HFFc6 (cell line): ENCODE measurements around the gene ZNRF2. TPM values are rescaled to one million over a fixed set of nuclear protein-coding genes. Genes with fewer than 3 reads are reported as not detected.
A peak's percentile ranks its signal among the peaks of the same experiment; 100 is the strongest.

Source experiments
- DNase-seq: peaks from one replicate; pipeline ENCODE4 v3.0.0-alpha.2; 2018
- H3K27ac Mint-ChIP-seq: 2 replicates; pipeline ENCODE4 v1.8.0; 2020; ENCODE audit warnings: mild to moderate bottlenecking, mixed read lengths
- H3K27me3 Mint-ChIP-seq: 2 replicates; pipeline ENCODE4 v1.8.0; 2021; ENCODE audit warnings: mild to moderate bottlenecking, moderate library complexity, mixed read lengths; ENCODE audit not compliant: insufficient read depth
- H3K36me3 Mint-ChIP-seq: 2 replicates; pipeline ENCODE4 v1.8.0; 2021; ENCODE audit warnings: low read depth, mixed read lengths
- H3K4me1 Mint-ChIP-seq: 2 replicates; pipeline ENCODE4 v1.8.0; 2020; ENCODE audit warnings: low read depth, mixed read lengths
- H3K4me3 Mint-ChIP-seq: 2 replicates; pipeline ENCODE4 v1.8.0; 2020; ENCODE audit warnings: mild to moderate bottlenecking, moderate library complexity, mixed read lengths
- H3K9me3 Mint-ChIP-seq: 2 replicates; pipeline ENCODE4 v1.8.0; 2020; ENCODE audit warnings: mild to moderate bottlenecking, mixed read lengths
- CTCF ChIP-seq: fragments of 200-600 bp; sonication (generic); IDR thresholded peaks from 2 replicates; pipeline ENCODE4 v1.5.0; 2021; ENCODE audit warnings: antibody characterized with exemption, mild to moderate bottlenecking
- total RNA-seq, 6 experiments: library from RNA; stranded (reverse); fragmentation: NEBNext Ultra II Directional; extraction: Animal tissue kit (Norgen Biotek cat#: 25700); gene quantifications; 2 replicates in 1 of 6; 3 replicates in 5 of 6; pipeline ENCODE4 v1.2.3, GENCODE V29; 2021

Gene ZNRF2
- total RNA-seq, 6 experiments from 2014 or later = 2.3 to 3.1 (median 2.7) TPM

GRCh38 chr7:30328381-30328780 is 44.0 kb downstream of the ZNRF2 start:
- no peaks in the 10 kb centered on the region for H3K9me3 Mint-ChIP-seq
- no peak for TF ChIP-seq CTCF
- no peak for DNase-seq

DNA sequence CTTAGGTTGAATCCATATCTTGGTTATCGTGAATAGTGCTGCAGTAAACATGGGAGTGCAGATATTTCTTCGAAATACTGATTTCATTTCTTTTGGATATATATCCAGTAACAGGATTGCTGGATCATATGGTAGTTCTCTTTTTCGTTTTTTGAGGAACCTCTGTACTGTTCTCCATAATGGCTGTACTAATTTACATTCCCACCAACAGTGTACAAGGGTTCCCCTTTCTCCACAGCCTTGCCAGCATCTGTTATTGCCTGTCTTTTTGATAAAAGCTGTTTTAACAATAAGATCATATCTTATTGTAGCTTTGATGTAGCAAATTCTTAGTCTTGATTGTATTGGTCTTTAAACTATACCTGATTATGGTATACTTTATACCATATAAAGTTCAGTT is 45.3 kb downstream of the ZNRF2 start:
- no peaks in the 10 kb centered on the region; the same call in 1 of the 2 replicates for H3K27me3 Mint-ChIP-seq
- peaks cover 16% of the 10 kb centered on the region for H3K4me1 Mint-ChIP-seq
- H3K9me3 Mint-ChIP-seq = no peaks in the 10 kb centered on the region
- DNase-seq = no peak
- H3K27ac Mint-ChIP-seq = no peak overlapping the region
- H3K4me3 Mint-ChIP-seq = no peak overlapping the region
- no peak for TF ChIP-seq CTCF
- no peaks in the 10 kb centered on the region for H3K36me3 Mint-ChIP-seq

More at GRCh38 chr7:30328381-30328780, 44.0 kb downstream of the ZNRF2 start:
- peaks cover 16% of the 10 kb centered on the region for H3K4me1 Mint-ChIP-seq
- no peak overlapping the region for H3K27ac Mint-ChIP-seq
- H3K36me3 Mint-ChIP-seq = no peaks in the 10 kb centered on the region
- H3K27me3 Mint-ChIP-seq = no peaks in the 10 kb centered on the region; the same call in 1 of the 2 replicates
- H3K4me3 Mint-ChIP-seq = no peak overlapping the region

DNA sequence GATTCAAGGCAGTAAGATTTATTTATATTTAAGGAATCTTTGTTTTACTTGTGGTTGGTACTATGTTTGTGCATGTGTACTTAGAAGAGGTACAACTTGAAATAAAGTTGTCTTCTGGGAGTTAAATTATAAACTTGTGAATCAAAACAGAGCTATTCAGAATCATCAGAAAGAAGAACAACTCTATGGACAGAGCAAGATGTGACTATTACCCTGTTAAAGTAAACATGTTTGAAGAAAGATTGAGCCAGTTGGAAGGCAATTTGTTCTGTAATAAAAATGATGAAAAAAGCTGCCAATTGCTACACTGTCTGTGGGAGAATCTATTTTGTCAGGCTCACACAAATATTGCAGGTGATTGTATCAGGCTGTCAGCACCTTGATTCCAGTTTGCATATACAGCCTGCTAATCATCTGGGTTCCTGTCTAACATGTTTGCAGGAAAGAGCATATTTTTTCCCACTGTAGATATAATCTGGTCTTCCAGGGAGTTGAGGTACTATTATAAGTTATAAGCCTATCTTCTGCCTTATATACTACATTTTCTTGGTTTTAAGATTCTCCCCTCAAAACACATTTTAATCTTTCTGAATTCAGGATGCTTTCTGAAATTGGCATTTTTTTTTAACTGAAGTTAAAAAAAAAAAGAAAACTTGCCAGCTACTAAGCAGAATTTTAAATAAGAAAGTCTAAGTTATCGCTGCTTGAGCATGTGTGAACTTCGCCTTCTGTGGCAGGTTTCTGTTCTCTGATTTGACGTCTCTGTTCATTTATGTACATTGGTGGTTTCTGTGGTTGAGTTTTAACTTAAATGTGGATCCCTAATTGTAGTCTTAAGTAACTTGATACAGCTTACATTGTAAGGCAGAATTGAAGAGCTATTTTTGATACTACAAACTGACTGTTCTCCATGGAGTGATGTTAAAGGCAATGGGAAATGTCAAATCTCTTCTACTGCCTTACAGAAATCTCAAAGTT is 46.0 kb downstream of the ZNRF2 start:
- H3K27me3 Mint-ChIP-seq = no peaks in the 10 kb centered on the region; the same call in 1 of the 2 replicates
- no peaks in the 10 kb centered on the region for H3K36me3 Mint-ChIP-seq
- no peaks in the 10 kb centered on the region for H3K9me3 Mint-ChIP-seq
- peaks cover 17% of the 10 kb centered on the region for H3K4me1 Mint-ChIP-seq
- no peak overlapping the region for H3K4me3 Mint-ChIP-seq
- no peak overlapping the region for H3K27ac Mint-ChIP-seq
- DNase-seq = no peak
- TF ChIP-seq CTCF = no peak

DNA sequence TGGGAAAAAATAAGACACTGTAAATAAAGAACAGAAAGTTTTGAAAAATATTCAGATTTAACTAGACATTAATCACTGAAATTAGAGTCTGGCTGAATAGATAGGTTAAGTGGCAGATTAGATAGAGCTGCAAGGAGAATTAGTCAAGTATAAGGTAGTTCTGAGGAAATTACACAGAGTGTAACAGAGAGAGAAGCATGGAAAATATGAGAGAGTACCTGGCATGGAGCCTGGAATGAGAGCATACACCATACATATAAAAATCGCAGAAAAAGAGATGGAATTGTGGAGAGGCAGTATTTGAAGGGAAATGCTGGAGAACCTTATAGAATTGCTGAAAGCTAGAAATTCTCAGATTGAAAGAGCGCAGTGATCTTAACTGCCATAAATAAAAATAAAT is 46.9 kb downstream of the ZNRF2 start:
- H3K27me3 Mint-ChIP-seq = no peaks in the 10 kb centered on the region; the same call in 1 of the 2 replicates
- H3K4me3 Mint-ChIP-seq = no peak overlapping the region
- TF ChIP-seq CTCF = no peak
- peaks cover 26% of the 10 kb centered on the region for H3K4me1 Mint-ChIP-seq
- DNase-seq = peak; percentile 17
- H3K36me3 Mint-ChIP-seq = no peaks in the 10 kb centered on the region
- no peak overlapping the region for H3K27ac Mint-ChIP-seq
- no peaks in the 10 kb centered on the region for H3K9me3 Mint-ChIP-seq

- Mint-ChIP-seq H3K36me3 (no peaks in the 10 kb centered on the region), H3K4me3 (no peak overlapping the region), H3K27me3 (no peaks in the 10 kb centered on the region), H3K4me1 (peaks cover 27% of the 10 kb centered on the region), H3K9me3 (no peaks in the 10 kb centered on the region), H3K27ac (no peak overlapping the region)
- DNase-seq = no peak
- TF ChIP-seq CTCF = no peak
Measured at GRCh38 chr7:30332549-30332948, 48.2 kb downstream of the ZNRF2 start.
